Activated effector memory CD4-positive, alpha-beta T cell treated with Interleukin-2 at 50 U/mL for 16 hours (primary cell): ENCODE results near the gene PRDM5.
"Not testable (repeated sequence)": the region's sequence is repeated elsewhere in the genome, so short reads cannot be mapped to it uniquely, and the experiment has no call there.

Experiments used
- DNase-seq: peaks from one replicate; pipeline ENCODE4 v3.0.0-alpha.2; 2020

PRDM5 gene

GRCh38 chr4:120741636-120742035, 180.9 kb downstream of the PRDM5 start:
- DNase-seq: not testable (repeated sequence)

DNA sequence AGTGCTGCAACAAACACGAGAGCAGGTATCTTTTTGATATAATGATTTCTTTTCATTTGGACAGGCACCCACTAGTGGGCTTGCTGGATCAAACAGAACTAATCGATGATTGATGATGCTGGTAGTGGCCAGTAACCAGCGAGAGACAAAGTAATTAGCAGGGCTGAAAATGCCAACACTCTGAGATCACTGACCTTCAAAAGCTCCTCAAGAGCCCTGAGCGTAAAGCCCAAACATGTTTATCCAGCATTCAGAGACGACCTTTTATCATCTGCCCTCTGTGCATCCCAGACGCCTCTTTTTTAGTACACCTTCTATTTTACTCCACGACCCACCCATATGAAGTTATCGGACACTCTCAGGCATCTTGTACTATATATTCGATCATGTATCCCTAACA, 186.2 kb downstream of the PRDM5 start:
- no peak for DNase-seq

DNA sequence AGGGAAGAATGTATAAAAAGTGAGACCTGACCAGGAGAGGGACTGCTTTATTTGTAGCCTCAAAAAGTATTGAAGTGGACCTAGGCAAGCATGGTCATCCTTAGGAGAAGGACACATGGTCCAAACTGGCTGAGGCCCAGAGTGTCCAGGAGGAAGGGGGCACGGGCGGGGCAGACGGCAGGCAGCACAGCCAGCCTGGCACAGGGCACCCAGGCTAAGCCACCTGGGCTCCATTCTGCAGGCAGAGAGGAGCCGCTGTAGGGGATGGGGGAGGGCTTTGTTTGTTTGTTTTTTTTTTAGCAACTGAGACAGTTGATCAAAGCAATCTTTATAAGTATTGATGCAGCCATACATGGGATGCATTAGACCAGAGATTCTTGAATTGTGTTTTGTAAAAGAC, 188.6 kb downstream of the PRDM5 start:
- no peak for DNase-seq

DNA sequence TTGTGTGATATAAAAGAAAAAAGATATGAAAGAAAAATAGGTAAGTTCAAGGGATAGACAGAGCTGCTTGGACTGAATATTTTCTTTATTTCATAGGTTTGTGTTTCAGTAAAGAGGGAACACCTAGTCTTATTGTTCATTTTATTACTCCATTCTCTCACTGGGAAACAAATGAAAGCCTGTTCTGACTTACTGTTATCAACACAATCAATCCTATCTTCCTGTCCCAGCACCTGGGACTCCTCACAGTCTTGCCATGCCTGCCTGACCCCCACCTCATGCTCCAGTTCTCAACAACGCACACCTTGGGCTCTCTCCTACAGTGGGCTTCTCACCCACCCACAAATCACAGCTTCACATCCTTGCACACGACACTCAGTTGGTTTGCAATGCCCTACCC, 189.5 kb downstream of the PRDM5 start:
- no peak for DNase-seq

DNA sequence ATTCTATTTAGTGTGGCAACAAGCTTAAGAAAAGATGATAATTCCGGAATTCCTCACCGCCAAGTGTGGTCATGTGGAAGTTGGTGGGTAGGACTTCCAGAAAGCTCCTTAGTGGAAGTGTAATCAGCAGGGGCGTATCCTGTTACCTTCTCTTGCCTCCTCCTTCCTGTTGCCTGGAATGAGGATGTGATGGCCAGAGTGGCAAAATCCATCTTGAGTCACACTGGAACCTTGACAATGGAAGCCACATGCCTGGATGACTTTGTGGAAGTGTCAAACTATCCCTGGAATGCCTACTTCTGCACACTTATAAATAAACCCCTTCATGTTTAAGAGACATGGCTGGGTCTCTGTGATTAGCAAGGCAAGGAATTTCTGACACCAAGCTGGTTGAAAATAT, 191.0 kb downstream of the PRDM5 start:
- no peak for DNase-seq

GRCh38 chr4:120730777-120731320, 191.7 kb downstream of the PRDM5 start:
- no peak for DNase-seq

- no peak for DNase-seq
Measured at GRCh38 chr4:120728892-120729675, 193.4 kb downstream of the PRDM5 start.

- DNase-seq: no peak
Measured at GRCh38 chr4:120725639-120726580, 196.6 kb downstream of the PRDM5 start.

- no peak for DNase-seq
Measured at GRCh38 chr4:120724656-120725055, 197.9 kb downstream of the PRDM5 start.

GRCh38 chr4:120723986-120724385, 198.5 kb downstream of the PRDM5 start:
- no peak for DNase-seq

DNA sequence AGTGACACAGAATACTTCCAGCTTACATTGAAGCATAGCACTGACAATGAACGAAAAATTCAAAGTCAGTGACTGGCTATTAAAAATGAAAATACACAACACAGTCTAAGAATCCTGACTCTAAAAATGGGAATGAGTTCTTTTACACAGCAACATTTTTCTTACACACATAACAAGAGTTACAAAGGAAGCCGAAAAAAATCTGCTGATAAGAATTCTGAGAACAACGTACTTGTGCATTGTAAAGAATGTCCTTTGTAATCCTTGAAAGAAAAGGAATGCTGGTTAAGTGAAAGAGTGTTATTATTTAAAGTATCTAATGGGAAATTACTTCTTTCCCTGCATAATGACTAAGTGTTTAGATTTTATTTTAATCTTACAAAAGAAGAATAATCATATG, 199.4 kb downstream of the PRDM5 start:
- no peak for DNase-seq

DNA sequence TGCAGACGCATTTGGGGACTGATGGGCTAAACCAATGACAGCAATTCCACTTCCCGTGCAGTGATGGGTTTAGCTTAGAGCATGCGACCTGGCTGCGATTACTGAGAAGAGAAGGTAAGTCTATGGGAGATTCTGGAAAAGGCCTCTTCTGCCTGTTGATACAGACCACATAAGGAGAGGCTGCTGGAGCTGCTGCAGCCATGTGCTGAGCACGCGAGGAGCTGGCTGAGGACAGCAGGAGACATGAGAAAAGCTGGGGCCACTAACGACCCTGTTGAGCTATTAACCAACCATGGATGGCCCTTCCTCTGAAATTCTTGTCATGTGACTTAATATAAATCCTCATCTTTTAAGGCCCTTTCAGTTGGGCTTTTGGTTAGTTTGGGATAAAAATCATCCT, 199.9 kb downstream of the PRDM5 start:
- DNase-seq: no peak

DNA sequence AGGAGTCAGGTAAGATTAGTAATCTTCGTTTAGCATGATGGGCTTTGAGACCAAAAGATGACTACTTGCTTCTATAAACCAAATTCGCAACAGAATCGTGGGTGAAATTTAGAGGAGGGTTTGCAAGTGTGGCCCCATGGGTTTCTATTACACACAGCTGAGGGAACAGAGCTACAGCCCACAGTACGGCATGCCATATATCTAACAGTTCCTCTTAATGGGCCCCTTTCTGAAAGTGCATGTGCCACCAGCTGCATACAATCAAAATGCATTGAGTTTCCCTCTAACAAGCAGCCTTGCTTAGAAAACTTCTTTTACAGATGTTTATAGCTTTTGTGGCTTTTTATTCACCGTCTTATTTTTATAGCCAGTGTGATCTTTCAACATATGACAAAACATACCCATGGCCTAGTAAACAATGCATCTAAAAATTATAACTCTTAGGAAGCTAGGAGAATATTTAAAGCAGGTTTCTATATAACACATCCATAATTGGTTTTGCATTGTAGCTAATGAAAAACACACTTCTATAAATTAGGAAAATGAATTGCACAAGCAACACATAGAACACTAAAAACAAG, 202.1 kb downstream of the PRDM5 start:
- DNase-seq: no peak

- no peak for DNase-seq
Measured at GRCh38 chr4:120718979-120719566, 203.5 kb downstream of the PRDM5 start.

- DNase-seq: no peak
Measured at GRCh38 chr4:120716346-120716745, 206.2 kb downstream of the PRDM5 start.

DNA sequence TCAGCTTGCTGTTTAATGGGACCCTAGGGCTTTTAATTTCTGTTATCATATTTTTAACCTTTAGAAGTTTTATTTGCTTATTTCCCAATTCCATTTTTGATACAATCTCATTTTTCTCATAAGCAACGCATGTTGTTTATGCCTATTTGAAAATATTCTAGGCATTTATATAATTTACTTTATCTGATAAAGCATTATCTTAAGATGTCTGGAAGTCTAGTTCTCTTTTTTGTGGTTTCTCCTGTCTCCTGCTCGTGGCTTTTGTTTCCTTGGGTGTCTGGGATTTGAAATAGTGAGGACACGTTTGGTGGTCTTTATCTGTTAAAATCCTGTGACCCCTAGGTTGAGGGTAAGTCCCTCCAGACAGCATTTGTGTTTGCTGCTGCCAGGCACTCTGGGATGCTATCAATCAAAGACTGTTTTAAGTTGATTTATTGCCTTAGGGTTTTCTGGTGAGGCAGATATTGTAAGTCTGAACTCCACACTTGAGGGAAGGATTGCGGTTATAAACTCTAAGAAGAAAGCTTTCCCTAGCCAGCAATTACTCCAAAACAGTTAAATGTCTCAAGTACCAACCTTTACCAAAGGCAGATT, 208.0 kb downstream of the PRDM5 start:
- DNase-seq: no peak

GRCh38 chr4:120709991-120710390, 212.5 kb downstream of the PRDM5 start:
- no peak for DNase-seq

- no peak for DNase-seq
Measured at GRCh38 chr4:120704538-120704937, 218.0 kb downstream of the PRDM5 start.

DNA sequence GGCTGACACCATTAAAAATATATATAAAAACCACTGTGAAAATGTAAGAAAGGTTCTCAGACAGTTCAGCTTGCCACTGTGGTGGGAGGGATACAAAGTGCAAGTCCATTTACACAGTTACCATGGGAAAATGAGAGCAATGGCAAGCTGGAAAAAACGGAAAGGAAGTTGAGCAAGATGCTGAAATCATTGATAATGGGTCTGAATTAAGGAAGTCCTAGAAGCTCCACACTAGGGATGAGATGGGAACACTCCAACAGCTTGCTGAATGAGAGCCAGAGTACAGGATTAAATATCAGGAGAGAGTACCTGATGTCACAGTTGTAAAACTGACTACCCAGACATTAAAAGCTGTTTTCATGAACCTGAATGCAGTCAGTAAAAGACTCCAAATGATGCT, 218.6 kb downstream of the PRDM5 start:
- no peak for DNase-seq

DNA sequence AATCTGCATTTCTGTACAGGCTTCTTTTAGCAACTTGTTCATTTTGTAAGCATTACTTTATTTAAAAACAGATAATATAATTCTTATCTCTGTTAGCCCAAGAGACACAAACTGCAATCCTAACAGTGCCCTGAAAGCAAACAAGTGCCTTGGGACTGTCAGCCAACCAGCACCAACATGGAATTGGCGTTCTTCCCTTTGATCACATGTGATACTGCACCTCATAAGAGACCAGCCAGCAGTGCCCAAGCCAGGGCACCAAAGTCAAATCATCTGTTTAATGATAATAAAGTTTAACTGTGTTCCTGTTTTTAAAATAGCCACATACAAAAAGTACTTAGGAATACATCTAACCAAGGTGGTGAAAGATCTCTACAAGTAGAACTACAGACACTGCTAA, 223.2 kb downstream of the PRDM5 start:
- no peak for DNase-seq

DNA sequence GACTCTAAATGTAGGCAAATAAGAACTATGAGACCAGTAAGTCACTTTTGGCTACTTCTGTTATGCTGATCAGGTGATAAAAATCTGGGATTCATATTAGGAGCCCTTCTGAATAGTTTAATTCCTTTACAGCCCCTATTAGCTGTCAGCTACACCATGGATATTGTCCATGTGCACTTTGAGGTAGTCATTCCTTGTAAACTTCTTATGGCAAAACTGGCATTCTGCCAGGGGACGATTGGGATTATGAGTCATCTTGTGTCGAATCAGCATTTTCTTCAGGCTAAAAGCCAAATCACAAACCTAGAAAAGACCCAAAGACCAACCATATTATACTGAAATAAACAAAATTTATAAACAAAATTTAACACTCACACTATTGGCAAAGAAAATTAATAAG, 227.6 kb downstream of the PRDM5 start:
- no peak for DNase-seq

- DNase-seq: no peak
Measured at GRCh38 chr4:120693816-120694215, 228.7 kb downstream of the PRDM5 start.

- DNase-seq: no peak
Measured at GRCh38 chr4:120692964-120693363, 229.6 kb downstream of the PRDM5 start.
